22Rv1 (cell line): Measurements from ENCODE around the gene SMPD2.

Experiments used
- H3K27ac ChIP-seq: fragments of 450-650 bp; 2 replicates; pipeline ENCODE4 v1.5.1; 2017
- CTCF ChIP-seq: fragments of 450-650 bp; IDR thresholded peaks from 2 replicates; pipeline ENCODE4 v1.5.1; 2017; ENCODE audit warnings: mild to moderate bottlenecking
- ZFX ChIP-seq: fragments of 450-650 bp; IDR thresholded peaks from 2 replicates; pipeline ENCODE4 v1.6.1; 2017; ENCODE audit warnings: antibody characterized with exemption, borderline replicate concordance

The SMPD2 gene

GRCh38 chr6:109490713-109491112 is 50.2 kb downstream of the SMPD2 start:
- TF ChIP-seq CTCF: no peak
- no peak for TF ChIP-seq ZFX

DNA sequence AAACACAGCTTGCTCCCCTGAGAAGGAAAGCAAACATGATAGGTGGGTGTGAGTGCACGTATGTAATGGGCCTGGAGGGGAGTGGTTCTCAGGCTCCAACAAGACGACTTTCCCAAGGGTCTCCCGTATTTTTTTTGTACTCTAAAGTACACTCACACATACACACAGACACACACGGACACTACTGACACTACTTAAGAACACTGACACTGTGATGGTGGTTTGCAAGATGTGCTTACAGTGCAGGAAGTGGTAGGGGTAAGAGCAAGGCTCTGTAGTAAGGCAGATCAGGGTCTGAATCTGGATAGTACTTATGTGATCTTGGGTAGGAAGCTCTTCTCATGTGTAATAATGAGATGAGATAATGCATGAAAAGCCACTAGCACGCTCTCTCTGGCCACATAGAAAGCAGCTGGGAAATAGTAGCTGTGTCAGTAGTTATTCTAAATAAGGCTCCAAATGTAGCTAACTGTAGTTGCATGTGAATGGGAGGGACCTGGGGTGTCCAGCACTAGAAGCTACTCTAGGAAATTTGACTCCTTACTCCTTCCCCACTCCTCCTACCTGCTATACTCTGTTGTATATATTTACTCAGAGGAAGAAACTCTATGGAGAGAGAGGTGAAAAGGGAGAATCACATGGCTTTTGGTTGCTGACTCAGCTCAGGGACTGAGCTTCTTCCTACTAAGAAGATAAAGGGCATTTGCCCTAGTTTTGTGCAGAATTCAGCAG is 50.8 kb downstream of the SMPD2 start:
- TF ChIP-seq ZFX (no peak), CTCF (no peak)
- 0 out of 2 replicates have a peak overlapping the region, but pooled peaks have one; percentile 24 for H3K27ac ChIP-seq

More at GRCh38 chr6:109490713-109491112, 50.2 kb downstream of the SMPD2 start:
- 0 out of 2 replicates have a peak overlapping the region, but pooled peaks have one; percentile 24 for H3K27ac ChIP-seq
